ENCODE measurements around the gene DLGAP1.

DNA sequence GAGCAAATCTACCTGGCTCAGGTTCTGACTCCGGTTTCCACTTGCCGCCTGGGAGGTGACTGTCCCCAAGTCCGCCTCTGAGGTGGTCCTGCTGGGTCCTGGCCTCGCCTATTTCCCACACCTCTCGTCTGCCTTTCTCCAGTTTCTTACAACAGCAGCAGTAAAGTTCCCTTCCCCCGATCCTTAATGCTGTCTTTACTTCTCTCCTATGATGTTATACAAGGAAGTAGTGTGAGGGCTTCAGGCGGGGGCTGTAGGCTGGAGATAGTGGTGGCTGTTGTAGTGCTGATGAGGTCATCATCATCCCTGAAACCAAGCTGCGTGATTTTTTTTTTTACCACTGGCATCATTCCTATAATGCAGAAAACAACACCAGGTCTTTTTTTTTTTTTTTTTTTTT, 986.3 kb downstream of the DLGAP1 start:
- TF ChIP-seq, protein P1, sequence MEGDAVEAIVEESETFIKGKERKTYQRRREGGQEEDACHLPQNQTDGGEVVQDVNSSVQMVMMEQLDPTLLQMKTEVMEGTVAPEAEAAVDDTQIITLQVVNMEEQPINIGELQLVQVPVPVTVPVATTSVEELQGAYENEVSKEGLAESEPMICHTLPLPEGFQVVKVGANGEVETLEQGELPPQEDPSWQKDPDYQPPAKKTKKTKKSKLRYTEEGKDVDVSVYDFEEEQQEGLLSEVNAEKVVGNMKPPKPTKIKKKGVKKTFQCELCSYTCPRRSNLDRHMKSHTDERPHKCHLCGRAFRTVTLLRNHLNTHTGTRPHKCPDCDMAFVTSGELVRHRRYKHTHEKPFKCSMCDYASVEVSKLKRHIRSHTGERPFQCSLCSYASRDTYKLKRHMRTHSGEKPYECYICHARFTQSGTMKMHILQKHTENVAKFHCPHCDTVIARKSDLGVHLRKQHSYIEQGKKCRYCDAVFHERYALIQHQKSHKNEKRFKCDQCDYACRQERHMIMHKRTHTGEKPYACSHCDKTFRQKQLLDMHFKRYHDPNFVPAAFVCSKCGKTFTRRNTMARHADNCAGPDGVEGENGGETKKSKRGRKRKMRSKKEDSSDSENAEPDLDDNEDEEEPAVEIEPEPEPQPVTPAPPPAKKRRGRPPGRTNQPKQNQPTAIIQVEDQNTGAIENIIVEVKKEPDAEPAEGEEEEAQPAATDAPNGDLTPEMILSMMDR (conservative IDR thresholded peaks at IDR 0.05; ENCODE audit: low read depth in 2 of 2), result no peak
- TF ChIP-seq, protein P2, sequence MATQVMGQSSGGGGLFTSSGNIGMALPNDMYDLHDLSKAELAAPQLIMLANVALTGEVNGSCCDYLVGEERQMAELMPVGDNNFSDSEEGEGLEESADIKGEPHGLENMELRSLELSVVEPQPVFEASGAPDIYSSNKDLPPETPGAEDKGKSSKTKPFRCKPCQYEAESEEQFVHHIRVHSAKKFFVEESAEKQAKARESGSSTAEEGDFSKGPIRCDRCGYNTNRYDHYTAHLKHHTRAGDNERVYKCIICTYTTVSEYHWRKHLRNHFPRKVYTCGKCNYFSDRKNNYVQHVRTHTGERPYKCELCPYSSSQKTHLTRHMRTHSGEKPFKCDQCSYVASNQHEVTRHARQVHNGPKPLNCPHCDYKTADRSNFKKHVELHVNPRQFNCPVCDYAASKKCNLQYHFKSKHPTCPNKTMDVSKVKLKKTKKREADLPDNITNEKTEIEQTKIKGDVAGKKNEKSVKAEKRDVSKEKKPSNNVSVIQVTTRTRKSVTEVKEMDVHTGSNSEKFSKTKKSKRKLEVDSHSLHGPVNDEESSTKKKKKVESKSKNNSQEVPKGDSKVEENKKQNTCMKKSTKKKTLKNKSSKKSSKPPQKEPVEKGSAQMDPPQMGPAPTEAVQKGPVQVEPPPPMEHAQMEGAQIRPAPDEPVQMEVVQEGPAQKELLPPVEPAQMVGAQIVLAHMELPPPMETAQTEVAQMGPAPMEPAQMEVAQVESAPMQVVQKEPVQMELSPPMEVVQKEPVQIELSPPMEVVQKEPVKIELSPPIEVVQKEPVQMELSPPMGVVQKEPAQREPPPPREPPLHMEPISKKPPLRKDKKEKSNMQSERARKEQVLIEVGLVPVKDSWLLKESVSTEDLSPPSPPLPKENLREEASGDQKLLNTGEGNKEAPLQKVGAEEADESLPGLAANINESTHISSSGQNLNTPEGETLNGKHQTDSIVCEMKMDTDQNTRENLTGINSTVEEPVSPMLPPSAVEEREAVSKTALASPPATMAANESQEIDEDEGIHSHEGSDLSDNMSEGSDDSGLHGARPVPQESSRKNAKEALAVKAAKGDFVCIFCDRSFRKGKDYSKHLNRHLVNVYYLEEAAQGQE (IDR thresholded peaks at IDR 0.05; ENCODE audit: unreplicated experiment), result no peak
- no peak for TF ChIP-seq EZH2 (IDR thresholded peaks at IDR 0.05; ENCODE audit: low read depth, unreplicated experiment)

Data from GM23338 (cell line).